ENCODE results near the gene MLH1. TPM values are rescaled to one million over a fixed set of nuclear protein-coding genes. Genes with fewer than 3 reads are reported as not detected.

MLH1 gene
- total RNA-seq, 1 donor from 2014 or later: 63.6 TPM

- TF ChIP-seq CTCF (conservative IDR thresholded peaks at IDR 0.05): no peak
- H3K4me1 Mint-ChIP-seq: no peaks in the 10 kb centered on the region
- H3K9me3 Mint-ChIP-seq: no peaks in the 10 kb centered on the region
- peak overlapping the region; percentile 46 for H3K27ac Mint-ChIP-seq (ENCODE audit: unreplicated experiment)
- peaks cover 19% of the 10 kb centered on the region for H3K36me3 Mint-ChIP-seq (ENCODE audit: low read depth)
- H3K4me3 Mint-ChIP-seq: no peak overlapping the region
- no peaks in the 10 kb centered on the region for H3K27me3 Mint-ChIP-seq (ENCODE audit: low read depth)
- DNase-seq (ENCODE audit: low read depth, low spot score): no peak
Measured at GRCh38 chr3:37072892-37073291, 79.6 kb downstream of the MLH1 start.

- Mint-ChIP-seq H3K27me3 (ENCODE audit: low read depth) (no peaks in the 10 kb centered on the region), H3K27ac (ENCODE audit: unreplicated experiment) (no peak overlapping the region), H3K4me3 (no peak overlapping the region), H3K4me1 (no peaks in the 10 kb centered on the region), H3K9me3 (no peaks in the 10 kb centered on the region), H3K36me3 (ENCODE audit: low read depth) (peaks cover 20% of the 10 kb centered on the region)
- no peak for DNase-seq (ENCODE audit: low read depth, low spot score)
- TF ChIP-seq CTCF (conservative IDR thresholded peaks at IDR 0.05): no peak
Measured at GRCh38 chr3:37074178-37074577, 80.9 kb downstream of the MLH1 start.

DNA sequence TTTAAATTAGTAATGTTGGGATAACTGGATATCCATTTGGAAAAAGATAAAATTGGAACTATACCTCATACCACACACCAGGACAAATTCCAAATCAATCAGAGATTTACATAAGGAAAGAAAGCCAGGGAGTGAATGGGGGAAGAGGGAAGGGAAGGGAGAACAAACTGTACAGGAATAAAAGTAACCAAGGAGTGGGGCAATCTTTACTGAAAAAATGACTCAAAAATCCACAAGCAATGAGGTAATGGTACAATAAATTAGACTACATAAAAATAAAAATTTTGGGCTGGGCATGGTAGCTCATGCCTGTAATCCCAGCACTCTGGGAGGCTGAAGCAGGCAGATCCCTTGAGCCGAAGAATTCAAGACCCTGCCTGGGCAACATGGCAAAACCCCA, 82.6 kb downstream of the MLH1 start:
- no peaks in the 10 kb centered on the region for H3K9me3 Mint-ChIP-seq
- H3K36me3 Mint-ChIP-seq (ENCODE audit: low read depth): peaks cover 20% of the 10 kb centered on the region

GRCh38 chr3:37082317-37082716, 89.0 kb downstream of the MLH1 start:
- H3K27me3 Mint-ChIP-seq (ENCODE audit: low read depth): no peaks in the 10 kb centered on the region
- TF ChIP-seq CTCF (conservative IDR thresholded peaks at IDR 0.05): no peak
- no peak for DNase-seq (ENCODE audit: low read depth, low spot score)
- no peaks in the 10 kb centered on the region for H3K4me1 Mint-ChIP-seq
- no peak overlapping the region for H3K4me3 Mint-ChIP-seq
- peaks cover 8% of the 10 kb centered on the region for H3K36me3 Mint-ChIP-seq (ENCODE audit: low read depth)
- H3K9me3 Mint-ChIP-seq: no peaks in the 10 kb centered on the region
- H3K27ac Mint-ChIP-seq (ENCODE audit: unreplicated experiment): no peak overlapping the region

More for the DNA sequence above, 82.6 kb downstream of the MLH1 start:
- Mint-ChIP-seq H3K27me3 (ENCODE audit: low read depth) (no peaks in the 10 kb centered on the region), H3K4me1 (no peaks in the 10 kb centered on the region), H3K27ac (ENCODE audit: unreplicated experiment) (no peak overlapping the region), H3K4me3 (no peak overlapping the region)
- no peak for DNase-seq (ENCODE audit: low read depth, low spot score)
- no peak for TF ChIP-seq CTCF (conservative IDR thresholded peaks at IDR 0.05)

GRCh38 chr3:37086918-37087317, 93.6 kb downstream of the MLH1 start:
- Mint-ChIP-seq H3K4me3 (no peak overlapping the region), H3K36me3 (ENCODE audit: low read depth) (peaks cover 4% of the 10 kb centered on the region), H3K27ac (ENCODE audit: unreplicated experiment) (no peak overlapping the region), H3K27me3 (ENCODE audit: low read depth) (no peaks in the 10 kb centered on the region), H3K4me1 (peaks cover 5% of the 10 kb centered on the region), H3K9me3 (no peaks in the 10 kb centered on the region)
- TF ChIP-seq CTCF (conservative IDR thresholded peaks at IDR 0.05): no peak
- no peak for DNase-seq (ENCODE audit: low read depth, low spot score)

DNA sequence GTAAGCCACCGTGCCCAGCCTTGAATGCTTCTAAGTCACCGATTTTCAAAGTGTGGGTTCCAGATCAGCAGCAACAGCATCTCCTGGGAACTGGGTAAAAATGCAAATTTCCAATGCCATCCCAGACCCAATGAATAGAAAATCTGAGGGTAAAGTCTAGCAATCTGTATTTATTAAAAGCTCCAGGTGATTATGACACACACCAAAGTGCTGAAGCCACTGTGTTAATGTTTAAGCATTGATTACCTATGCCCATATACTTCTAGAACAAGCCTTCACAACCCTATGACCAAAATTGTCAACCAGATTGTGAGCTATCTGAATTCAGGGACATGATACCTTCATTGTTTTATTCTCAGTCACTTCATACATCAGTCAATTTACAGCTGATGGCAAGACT, 94.6 kb downstream of the MLH1 start:
- Mint-ChIP-seq H3K27ac (ENCODE audit: unreplicated experiment) (no peak overlapping the region), H3K9me3 (no peaks in the 10 kb centered on the region), H3K4me3 (no peak overlapping the region), H3K36me3 (ENCODE audit: low read depth) (peaks cover 4% of the 10 kb centered on the region), H3K4me1 (peaks cover 11% of the 10 kb centered on the region), H3K27me3 (ENCODE audit: low read depth) (no peaks in the 10 kb centered on the region)
- DNase-seq (ENCODE audit: low read depth, low spot score): no peak
- TF ChIP-seq CTCF (conservative IDR thresholded peaks at IDR 0.05): no peak

All from neural crest cell (in vitro differentiated cells).